GM20000 (cell line): ENCODE measurements around the gene VAV2.

ENCODE experiments used
- DNase-seq: peaks from one replicate; pipeline ENCODE4 v3.0.0; 2012; ENCODE audit warnings: low spot score
- TF ChIP-seq, protein P1 (sequence below): IDR thresholded peaks from 2 replicates; pipeline ENCODE4 v1.5.1; 2012; ENCODE audit warnings: mild to moderate bottlenecking, control low read depth; ENCODE audit errors: extremely low read depth, missing control alignments

VAV2 gene

GRCh38 chr9:134036130-134036529 lies 44.0 kb upstream of the VAV2 start:
- TF ChIP-seq, protein P1, sequence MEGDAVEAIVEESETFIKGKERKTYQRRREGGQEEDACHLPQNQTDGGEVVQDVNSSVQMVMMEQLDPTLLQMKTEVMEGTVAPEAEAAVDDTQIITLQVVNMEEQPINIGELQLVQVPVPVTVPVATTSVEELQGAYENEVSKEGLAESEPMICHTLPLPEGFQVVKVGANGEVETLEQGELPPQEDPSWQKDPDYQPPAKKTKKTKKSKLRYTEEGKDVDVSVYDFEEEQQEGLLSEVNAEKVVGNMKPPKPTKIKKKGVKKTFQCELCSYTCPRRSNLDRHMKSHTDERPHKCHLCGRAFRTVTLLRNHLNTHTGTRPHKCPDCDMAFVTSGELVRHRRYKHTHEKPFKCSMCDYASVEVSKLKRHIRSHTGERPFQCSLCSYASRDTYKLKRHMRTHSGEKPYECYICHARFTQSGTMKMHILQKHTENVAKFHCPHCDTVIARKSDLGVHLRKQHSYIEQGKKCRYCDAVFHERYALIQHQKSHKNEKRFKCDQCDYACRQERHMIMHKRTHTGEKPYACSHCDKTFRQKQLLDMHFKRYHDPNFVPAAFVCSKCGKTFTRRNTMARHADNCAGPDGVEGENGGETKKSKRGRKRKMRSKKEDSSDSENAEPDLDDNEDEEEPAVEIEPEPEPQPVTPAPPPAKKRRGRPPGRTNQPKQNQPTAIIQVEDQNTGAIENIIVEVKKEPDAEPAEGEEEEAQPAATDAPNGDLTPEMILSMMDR: no peak

DNA sequence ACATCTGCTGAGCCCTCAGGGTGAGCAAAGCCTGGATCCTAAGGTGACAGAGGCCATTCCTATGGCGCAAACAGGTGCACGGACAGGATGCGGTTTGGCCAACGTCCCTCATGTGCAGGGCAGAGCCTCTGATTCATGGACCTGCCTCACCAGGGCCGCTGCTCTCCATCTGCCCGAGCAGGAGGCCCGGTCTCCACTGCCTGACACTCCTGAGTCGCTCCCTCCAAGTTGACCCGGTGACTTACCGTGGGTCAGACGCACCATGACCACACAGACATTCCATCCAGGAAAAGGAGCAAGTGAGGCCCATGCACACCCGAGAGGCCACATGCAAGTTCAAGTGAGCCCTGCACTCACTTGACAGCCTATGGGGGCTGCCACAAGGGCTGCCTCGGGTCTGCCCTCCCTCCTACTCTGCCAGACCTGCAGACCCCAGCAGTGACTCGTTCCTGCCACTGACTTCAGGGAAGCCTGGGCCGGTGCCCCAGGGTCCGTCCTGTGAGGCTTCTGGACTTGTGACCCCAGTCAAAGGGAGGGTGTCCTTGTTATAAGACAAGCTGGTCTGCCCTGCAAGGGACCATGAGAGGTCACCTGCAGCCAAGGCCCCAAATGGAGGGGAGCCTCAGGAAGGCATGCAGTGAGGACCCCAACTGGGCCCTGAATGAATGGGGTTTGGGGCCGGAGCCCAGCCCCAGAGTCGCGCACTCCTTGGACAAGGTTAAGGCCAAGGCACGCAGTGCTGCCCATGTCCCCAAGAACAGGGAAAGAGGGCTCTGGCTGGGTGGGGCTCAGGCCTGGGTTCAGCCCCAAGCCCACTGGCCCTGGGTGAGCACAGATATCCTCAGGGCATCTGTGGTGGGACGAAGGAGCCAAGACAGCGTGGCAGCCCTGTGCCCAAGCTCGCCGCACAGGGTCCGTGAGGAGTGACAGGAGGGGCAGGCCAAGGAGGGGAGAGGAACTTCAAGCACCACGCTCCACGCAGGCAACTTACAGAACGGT lies 43.2 kb upstream of the VAV2 start:
- TF ChIP-seq, protein P1: no peak
- DNase-seq: no peak

More at GRCh38 chr9:134036130-134036529, 44.0 kb upstream of the VAV2 start:
- DNase-seq: no peak

DNA sequence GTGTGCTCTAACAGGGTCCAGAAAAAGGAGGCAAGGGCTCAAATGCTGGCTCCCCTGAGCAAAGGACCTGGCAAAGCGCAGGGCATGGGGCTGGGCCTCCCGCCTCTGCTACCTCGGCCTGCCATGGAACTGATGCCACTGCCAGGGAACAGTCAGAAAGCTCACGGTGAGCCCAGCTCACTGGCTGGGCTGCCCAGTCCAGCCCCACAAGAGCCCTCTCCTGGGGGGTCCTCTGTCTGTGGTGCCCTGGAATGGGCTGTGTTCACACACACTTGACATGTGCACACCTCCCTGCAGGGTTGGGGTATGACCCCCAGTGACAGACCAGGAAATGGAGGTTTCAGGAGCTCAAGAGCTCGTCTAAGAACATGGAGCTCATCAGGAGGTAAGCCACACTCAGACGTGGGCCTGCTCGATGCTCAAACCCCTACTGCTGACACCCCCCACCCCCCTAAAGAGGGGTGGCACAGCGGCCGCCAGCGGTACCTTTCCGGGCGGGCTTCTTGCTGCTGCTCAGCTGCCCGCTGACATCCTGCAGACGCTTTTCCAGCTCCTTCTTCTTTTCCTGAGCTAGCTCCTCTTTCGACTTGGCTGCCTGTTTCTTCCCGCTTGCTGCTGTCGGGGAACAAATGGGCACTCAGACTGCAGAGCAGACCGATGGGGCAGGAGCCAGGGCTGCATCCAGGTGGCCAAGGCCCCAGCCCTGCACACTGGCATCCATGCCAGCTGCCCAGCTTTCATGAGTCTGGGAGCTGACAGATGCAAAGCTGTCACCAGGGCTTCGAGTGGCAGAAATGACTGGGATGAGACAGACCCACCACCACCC lies 42.3 kb upstream of the VAV2 start:
- TF ChIP-seq, protein P1: no peak
- DNase-seq: no peak

DNA sequence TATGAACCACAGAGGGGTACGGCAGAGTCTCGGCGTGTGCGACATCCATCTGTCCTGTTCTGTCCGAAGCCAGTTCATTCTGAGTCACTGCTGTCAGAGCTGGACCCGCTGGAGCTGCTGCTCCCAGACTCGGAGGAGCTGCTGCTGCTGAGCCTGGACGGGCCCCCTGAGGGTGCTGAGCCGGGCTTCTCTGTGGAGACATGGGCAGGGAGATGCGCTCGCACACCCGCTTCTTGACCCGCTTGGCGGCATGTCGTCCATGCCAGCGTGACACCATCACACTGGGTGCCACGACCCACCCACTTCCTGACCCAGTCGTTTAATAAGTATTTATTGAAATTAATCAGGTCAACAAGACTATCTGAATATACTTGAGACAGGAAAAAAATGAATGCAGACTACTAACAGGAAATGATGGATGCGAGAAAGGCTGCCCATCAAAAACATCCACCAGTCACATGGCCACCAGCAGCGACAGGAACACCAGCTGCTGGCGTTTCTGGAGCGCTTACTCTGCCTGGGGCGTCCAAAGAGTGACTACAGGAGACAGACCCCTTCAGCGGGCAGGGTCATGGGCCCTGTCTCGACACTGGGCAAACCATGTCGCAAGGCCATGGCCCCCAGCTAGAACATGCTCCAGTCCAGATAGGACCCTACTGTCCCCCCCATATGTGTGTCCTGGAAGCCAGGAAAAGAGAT lies 41.5 kb upstream of the VAV2 start:
- no peak for DNase-seq
- TF ChIP-seq, protein P1: no peak

DNA sequence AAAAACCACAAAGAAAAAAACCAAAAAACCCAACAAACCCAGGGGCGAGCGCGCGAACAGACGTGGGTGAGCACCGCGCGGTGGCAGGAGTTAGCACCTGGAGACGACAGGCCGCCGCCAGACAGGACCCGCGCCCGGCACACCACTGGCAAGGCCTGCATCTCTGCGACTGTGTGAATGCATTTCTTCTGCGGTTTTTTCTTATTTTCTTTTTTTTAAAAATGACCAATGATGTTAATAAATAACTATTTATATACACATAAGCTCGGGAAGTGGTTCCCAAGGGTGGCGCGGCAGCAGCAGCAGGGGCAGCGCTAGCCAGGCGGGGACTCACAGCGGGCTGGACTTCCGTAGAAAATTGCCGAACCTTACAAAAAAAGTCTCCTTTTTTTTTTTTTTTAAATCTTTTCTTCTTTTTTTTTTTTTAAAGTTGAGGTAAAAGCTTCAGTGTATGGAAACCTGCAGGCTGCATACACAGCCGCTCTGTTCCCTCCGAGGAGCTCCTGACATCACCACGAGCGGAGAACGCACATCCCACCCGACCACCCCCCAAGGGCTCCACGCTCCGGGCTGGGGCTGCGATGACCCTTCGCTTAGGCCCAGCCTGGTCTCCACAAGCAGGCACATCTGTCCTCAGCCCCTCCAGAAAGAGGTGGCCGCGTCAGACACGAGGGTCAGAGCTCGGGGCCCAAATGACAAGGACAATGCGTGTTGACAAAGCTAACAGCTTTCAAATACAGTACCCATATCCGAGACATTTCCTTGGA lies 40.5 kb upstream of the VAV2 start:
- TF ChIP-seq, protein P1: no peak
- no peak for DNase-seq

GRCh38 chr9:134031783-134032182 lies 39.7 kb upstream of the VAV2 start:
- TF ChIP-seq, protein P1: no peak
- DNase-seq: no peak
